HCT116 (cell line): ENCODE measurements around the gene CFAP97D1. TPM values are rescaled to one million over a fixed set of nuclear protein-coding genes. Genes with fewer than 3 reads are reported as not detected.

Source experiments
- ATAC-seq: fragments of 200-7000 bp; cut with Tn5 transposase; 2 replicates; pipeline ENCODE4 v1.9.1; 2020; ENCODE audit warnings: mild to moderate bottlenecking, moderate library complexity
- BruUV-seq: library from RNA; stranded (reverse); fragments of 400-500 nt; replicated peaks from 2 replicates; lab custom pipeline; 2021; lab: Mats Ljungman, UMichigan
- CTCF ChIA-PET: fragments of 300-600 bp; sonication (Branson Sonifier 250); formaldehyde crosslinking; loops from one replicate; lab custom pipeline; 2021; ENCODE audit warnings: antibody characterized with exemption; lab: Charles Lee
- POLR2A ChIA-PET: fragments of 300-600, 350-600 bp; sonication (Branson Sonifier 250); formaldehyde crosslinking; loops from one replicate; lab custom pipeline; 2021; ENCODE audit warnings: antibody characterized with exemption; lab: Charles Lee
- RAD21 ChIA-PET, 2 experiments: fragments of 300-600 bp; sonication (Branson Sonifier 250); formaldehyde crosslinking; loops; one replicate each; lab custom pipeline; 2023; ENCODE audit warnings: low total read pairs in 2 of 2; ENCODE audit not compliant: uncharacterized antibody in 2 of 2, unreplicated experiment in 2 of 2, low non-redundant PET in 1 of 2; lab: Charles Lee
- DNase-seq: peaks from one replicate; pipeline ENCODE4 v3.0.0-alpha.2; 2010; ENCODE audit warnings: low read depth, low spot score
- H2AFZ ChIP-seq: fragments of 200-600 bp; shearing (Covaris generic), sonication (generic); 2 replicates; pipeline ENCODE4 v1.6.1; 2017; ENCODE audit warnings: low read depth, mixed run types, mixed read lengths, antibody characterized with exemption, low read length; ENCODE audit not compliant: poor library complexity, severe bottlenecking
- H3K27ac ChIP-seq: 2 replicates; pipeline ENCODE4 v1.5.1; 2012; ENCODE audit warnings: low read depth, low read length
- H3K27me3 ChIP-seq: fragments of 200-600 bp; sonication (generic); 2 replicates; pipeline ENCODE4 v1.6.1; 2016; ENCODE audit warnings: mixed run types, low read length, mixed read lengths; ENCODE audit not compliant: insufficient read depth
- H3K36me3 ChIP-seq, 2 experiments: fragments of 200-500 bp in 1 of 2; fragments of 200-600 bp in 1 of 2; sonication (Bioruptor generic) in 1 of 2; sonication (generic) in 1 of 2; 2 replicates each; pipeline versions ENCODE4 v1.5.1 to v1.6.1; 2014 to 2016; ENCODE audit warnings: low read length in 2 of 2, inconsistent platforms in 1 of 2, mixed read lengths in 1 of 2, mixed run types in 1 of 2; ENCODE audit not compliant: insufficient read depth in 2 of 2, control insufficient read depth in 1 of 2
- H3K4me1 ChIP-seq, 2 experiments: fragments of 200-600 bp in 1 of 2; sonication (generic) in 1 of 2; 2 replicates each; pipeline versions ENCODE4 v1.5.1 to v1.6.1; 2012 to 2017; ENCODE audit warnings: low read length in 2 of 2, inconsistent platforms in 1 of 2, mild to moderate bottlenecking in 1 of 2, mixed read lengths in 1 of 2, mixed run types in 1 of 2, moderate library complexity in 1 of 2; ENCODE audit not compliant: insufficient read depth in 2 of 2, control insufficient read depth in 1 of 2
- H3K4me2 ChIP-seq: fragments of 200-600 bp; sonication (generic); 2 replicates; pipeline ENCODE4 v1.6.1; 2017; ENCODE audit warnings: mixed run types, low read length, mixed read lengths
- H3K4me3 ChIP-seq, 2 experiments: fragments of 200-600 bp in 1 of 2; sonication (generic) in 1 of 2; replicated peaks in 1 of 2; 2 replicates each; pipeline ENCODE4 v1.5.1; 2011 to 2016; ENCODE audit warnings: low read length in 2 of 2, control low read depth in 1 of 2, low read depth in 1 of 2, mild to moderate bottlenecking in 1 of 2, mixed read lengths in 1 of 2, mixed run types in 1 of 2
- H3K79me2 ChIP-seq: fragments of 200-600 bp; sonication (generic); 2 replicates; pipeline ENCODE4 v1.6.1; 2017; ENCODE audit warnings: mild to moderate bottlenecking, mixed run types, low read length, moderate library complexity, mixed read lengths; ENCODE audit not compliant: insufficient read depth
- H3K9ac ChIP-seq: fragments of 200-600 bp; sonication (generic); 2 replicates; pipeline ENCODE4 v1.6.1; 2016; ENCODE audit warnings: low read length, mixed read lengths
- H3K9me2 ChIP-seq: fragments of 200-600 bp; sonication (generic), shearing (Covaris generic); 2 replicates; pipeline ENCODE4 v1.6.1; 2017; ENCODE audit warnings: mixed run types, mild to moderate bottlenecking, moderate library complexity; ENCODE audit not compliant: insufficient read depth
- H3K9me3 ChIP-seq, 2 experiments: fragments of 200-500 bp in 1 of 2; fragments of 200-600 bp in 1 of 2; sonication (Bioruptor generic) in 1 of 2; sonication (generic) in 1 of 2; 2 replicates each; pipeline ENCODE4 v1.6.1; 2014 to 2017; ENCODE audit warnings: low read length in 2 of 2, mixed read lengths in 2 of 2, inconsistent platforms in 1 of 2, low read depth in 1 of 2, mild to moderate bottlenecking in 1 of 2, mixed run types in 1 of 2, moderate library complexity in 1 of 2; ENCODE audit not compliant: control insufficient read depth in 1 of 2, insufficient read depth in 1 of 2
- H4K20me1 ChIP-seq: fragments of 200-600 bp; sonication (generic), shearing (Covaris generic); 2 replicates; pipeline ENCODE4 v1.6.1; 2017; ENCODE audit warnings: mixed run types, mild to moderate bottlenecking, moderate library complexity; ENCODE audit not compliant: insufficient read depth
- CBX3 ChIP-seq: IDR thresholded peaks from 2 replicates; pipeline ENCODE4 v1.6.1; 2012; ENCODE audit warnings: low read depth
- CTCF ChIP-seq, 3 experiments: fragments of 200-600 bp in 1 of 3; sonication (generic) in 1 of 3; IDR thresholded peaks in 2 of 3; conservative IDR thresholded peaks in 1 of 3; 2 replicates each; pipeline ENCODE4 v1.5.1; 2012 to 2017; ENCODE audit warnings: low read depth in 2 of 3, low read length in 2 of 3, antibody characterized with exemption in 1 of 3, borderline replicate concordance in 1 of 3, control low read depth in 1 of 3, mild to moderate bottlenecking in 1 of 3, mixed read lengths in 1 of 3, mixed run types in 1 of 3, moderate library complexity in 1 of 3; ENCODE audit not compliant: insufficient read depth in 1 of 3
- ELF1 ChIP-seq: IDR thresholded peaks from 2 replicates; pipeline ENCODE4 v1.6.1; 2012; ENCODE audit warnings: low read depth, borderline replicate concordance
- EZH2 ChIP-seq: fragments of 200-600 bp; sonication (generic); IDR thresholded peaks from 2 replicates; pipeline ENCODE4 v1.6.1; 2017; ENCODE audit warnings: antibody characterized with exemption, mixed run types
- FOSL1 ChIP-seq: IDR thresholded peaks from 2 replicates; pipeline ENCODE4 v1.6.1; 2012; ENCODE audit warnings: low read depth
- MAX ChIP-seq: IDR thresholded peaks from 2 replicates; pipeline ENCODE4 v1.6.1; 2012
- POLR2A ChIP-seq: IDR thresholded peaks from 2 replicates; pipeline ENCODE4 v1.7.0; 2011; ENCODE audit warnings: borderline replicate concordance; ENCODE audit not compliant: insufficient read depth, insufficient read length; ENCODE audit errors: extremely low read depth
- SIN3A ChIP-seq: IDR thresholded peaks from 2 replicates; pipeline ENCODE4 v1.6.1; 2012; ENCODE audit warnings: low read depth
- SRF ChIP-seq: IDR thresholded peaks from 2 replicates; pipeline ENCODE4 v1.6.1; 2012; ENCODE audit warnings: low read depth
- TCF7L2 ChIP-seq: IDR thresholded peaks from 2 replicates; pipeline ENCODE4 v1.7.0; 2011; ENCODE audit warnings: borderline replicate concordance, inconsistent platforms; ENCODE audit not compliant: insufficient read depth, insufficient read length; ENCODE audit errors: extremely low read depth
- ZNF274 ChIP-seq: fragments of 200-500 bp; sonication (Bioruptor generic); IDR thresholded peaks from 2 replicates; pipeline ENCODE4 v1.6.1; 2014; ENCODE audit warnings: mild to moderate bottlenecking, low read depth, low read length, inconsistent platforms
- intact Hi-C: fragments of 100-400 bp; cut with micrococcal nuclease; formaldehyde crosslinking; loops from 2 replicates; pipeline ENCODE4 v1.10.0; 2022
- total RNA-seq: library from RNA; stranded (reverse); gene quantifications from one replicate; pipeline ENCODE4 v1.2.1, GENCODE V29; 2021; ENCODE audit not compliant: unreplicated experiment

The CFAP97D1 gene
- total RNA-seq, 1 experiment from 2014 or later, result 0.15 TPM

- no peaks in the 10 kb centered on the region for H3K27me3 ChIP-seq
- no peaks in the 10 kb centered on the region for H3K9me3 ChIP-seq
- no peak overlapping the region for H2AFZ ChIP-seq
- no peak overlapping the region for H3K4me3 ChIP-seq
- no peak overlapping the region for H3K27ac ChIP-seq
- RAD21 ChIA-PET, result no interaction called here
- no peaks in the 10 kb centered on the region for H3K9me2 ChIP-seq
- no peak for DNase-seq
- TF ChIP-seq POLR2A (no peak), SIN3A (no peak), TCF7L2 (no peak), FOSL1 (no peak), EZH2 (no peak), ELF1 (no peak), SRF (no peak), CBX3 (no peak), CTCF (IDR thresholded peaks at IDR 0.05 in 2 of 3, conservative IDR thresholded peaks at IDR 0.05 in 1 of 3; ENCODE audit: borderline replicate concordance in 1 of 3, insufficient read depth in 1 of 3, low read depth in 2 of 3, low read length in 2 of 3) (no peak), MAX (no peak), ZNF274 (no peak)
- TF ChIP-seq, all 23 proteins: peak for 0
- CTCF ChIA-PET, result no interaction called here
- Histone ChIP-seq H3K9ac (no peak overlapping the region), H3K36me3 (peaks cover 2 to 30% of the 10 kb centered on the region in 2 experiments; a peak in 3 of 4 replicates), H3K79me2 (peaks cover 10% of the 10 kb centered on the region), H4K20me1 (no peaks in the 10 kb centered on the region), H3K4me2 (no peak overlapping the region), H3K4me1 (peaks cover 16 to 24% of the 10 kb centered on the region in 2 experiments)
- intact Hi-C loops, result no loop called here
- POLR2A ChIA-PET, result interaction anchor here (1.1 kb wide), 1 partner anchor 10 kb away, joined by 3 read pairs; no protein-coding TSS in a partner anchor
- no peak for ATAC-seq
- no TSS peak for BruUV-seq
Observed at GRCh38 chr17:43829738-43830137, 49.5 kb downstream of the CFAP97D1 start.
